Natural killer cell (primary cell): Measurements from ENCODE around the gene FXN. TPM values are rescaled to one million over a fixed set of nuclear protein-coding genes. Genes with fewer than 3 reads are reported as not detected.
"Not testable (repeated sequence)": the region's sequence is repeated elsewhere in the genome, so short reads cannot be mapped to it uniquely, and the experiment has no call there.

Experiments
- ATAC-seq, 3 donors: fragments of 150-1000 bp in 2 of 3; fragments of 200-7000 bp in 1 of 3; cut with Tn5 transposase; 1 replicate in 1 of 3; 2 replicates in 2 of 3; pipeline ENCODE4 v1.10.0; 2021; ENCODE audit warnings: mild to moderate bottlenecking in 2 of 3, moderate library complexity in 2 of 3
- DNase-seq, 2 donors: peaks; one replicate each; pipeline versions ENCODE4 v3.0.0 to v3.0.0-alpha.2; 2013 to 2021; ENCODE audit warnings: mixed read lengths in 1 of 2
- H3K27ac ChIP-seq: one replicate; pipeline ENCODE4 v1.5.1; 2013; ENCODE audit warnings: mild to moderate bottlenecking, low read length
- H3K27me3 ChIP-seq: one replicate; pipeline ENCODE4 v1.6.1; 2013; ENCODE audit warnings: low read length; ENCODE audit not compliant: control insufficient read depth, insufficient read depth
- H3K36me3 ChIP-seq: one replicate; pipeline ENCODE4 v1.6.1; 2013; ENCODE audit warnings: low read length; ENCODE audit not compliant: control insufficient read depth, insufficient read depth
- H3K4me1 ChIP-seq: one replicate; pipeline ENCODE4 v1.6.1; 2013; ENCODE audit warnings: low read length; ENCODE audit not compliant: control insufficient read depth, insufficient read depth
- H3K4me3 ChIP-seq: one replicate; pipeline ENCODE4 v1.5.1; 2013; ENCODE audit warnings: low read length
- H3K9me3 ChIP-seq: one replicate; pipeline ENCODE4 v1.6.1; 2013; ENCODE audit warnings: low read length; ENCODE audit not compliant: control insufficient read depth, insufficient read depth
- H3K27ac Mint-ChIP-seq, 2 donors: one replicate each; pipeline ENCODE4 v1.8.0; 2022; ENCODE audit warnings: mild to moderate bottlenecking in 2 of 2, mixed read lengths in 2 of 2, moderate library complexity in 1 of 2
- H3K27me3 Mint-ChIP-seq, 2 donors: one replicate each; pipeline ENCODE4 v1.8.0; 2022; ENCODE audit warnings: low read depth in 2 of 2, mixed read lengths in 2 of 2
- H3K36me3 Mint-ChIP-seq: one replicate; pipeline ENCODE4 v1.8.0; 2022; ENCODE audit warnings: mixed read lengths
- H3K4me1 Mint-ChIP-seq, 2 donors: one replicate each; pipeline ENCODE4 v1.8.0; 2022; ENCODE audit warnings: mixed read lengths in 2 of 2
- H3K4me3 Mint-ChIP-seq: one replicate; pipeline ENCODE4 v1.8.0; 2022; ENCODE audit warnings: mild to moderate bottlenecking, moderate library complexity, mixed read lengths
- H3K9me3 Mint-ChIP-seq, 2 donors: one replicate each; pipeline ENCODE4 v1.8.0; 2022; ENCODE audit warnings: mixed read lengths in 2 of 2
- CTCF ChIP-seq: fragments of 200-600 bp; IDR thresholded peaks from one replicate; pipeline ENCODE4 v1.8.0; 2022; ENCODE audit warnings: antibody characterized with exemption
- WGBS: methylation state at CpG from one replicate; pipeline ENCODE4 v1.1.7; 2013; ENCODE audit warnings: missing lambda C conversion rate; ENCODE audit not compliant: insufficient coverage; 5-methylcytosine and 5-hydroxymethylcytosine counted together
- intact Hi-C: fragments of 100-400 bp; cut with micrococcal nuclease; formaldehyde crosslinking; loops from one replicate; pipeline ENCODE4 v1.14.2; 2022
- total RNA-seq, 4 donors: library from RNA; stranded (reverse); fragments of 120-200 nt in 1 of 4; gene quantifications; one replicate each; pipeline versions ENCODE4 v1.2.3 to v1.2.4, GENCODE V29; 2013 to 2022

The FXN gene
- total RNA-seq, 3 donors from 2014 or later (not counting 1 experiment from before 2014, with no cell fraction given), result 11.5 to 19.4 (median 18.9) TPM

GRCh38 chr9:69097923-69098593, 62.5 kb downstream of the FXN start:
- H3K36me3 Mint-ChIP-seq, result no peaks in the 10 kb centered on the region
- no peak for TF ChIP-seq CTCF
- Histone ChIP-seq H3K4me1 (no peaks in the 10 kb centered on the region), H3K27me3 (no peaks in the 10 kb centered on the region), H3K9me3 (no peaks in the 10 kb centered on the region), H3K36me3 (no peaks in the 10 kb centered on the region), H3K4me3 (no peak overlapping the region), H3K27ac (no peak overlapping the region)
- DNase-seq (no peak), ATAC-seq (no peak)
- H3K9me3 Mint-ChIP-seq, result no peaks in the 10 kb centered on the region
- 100% methylated on average over 2 of the region's 5 CpGs for WGBS
- intact Hi-C loops, result no loop called here
- no peaks in the 10 kb centered on the region for H3K4me1 Mint-ChIP-seq
- no peaks in the 10 kb centered on the region for H3K27me3 Mint-ChIP-seq
- H3K4me3 Mint-ChIP-seq, result no peak overlapping the region
- H3K27ac Mint-ChIP-seq, result no peak overlapping the region

- H3K4me3 Mint-ChIP-seq, H3K27me3 Mint-ChIP-seq, H3K36me3 Mint-ChIP-seq, H3K27ac ChIP-seq, intact Hi-C loops, H3K36me3 ChIP-seq, H3K27me3 ChIP-seq, H3K9me3 ChIP-seq, H3K4me3 ChIP-seq, ATAC-seq, H3K4me1 ChIP-seq, H3K27ac Mint-ChIP-seq, DNase-seq, H3K9me3 Mint-ChIP-seq, H3K4me1 Mint-ChIP-seq: not testable (repeated sequence)
- 100% methylated on average over 2 of the region's 7 CpGs for WGBS
These were observed 67.9 kb downstream of the FXN start for GRCh38 chr9:69103348-69103996.

- Mint-ChIP-seq H3K9me3 (no peaks in the 10 kb centered on the region), H3K27me3 (no peaks in the 10 kb centered on the region), H3K27ac (no peak overlapping the region), H3K36me3 (no peaks in the 10 kb centered on the region), H3K4me3 (no peak overlapping the region), H3K4me1 (no peaks in the 10 kb centered on the region)
- intact Hi-C loops, result no loop called here
- Histone ChIP-seq H3K36me3 (no peaks in the 10 kb centered on the region), H3K9me3 (no peaks in the 10 kb centered on the region), H3K4me3 (no peak overlapping the region), H3K4me1 (no peaks in the 10 kb centered on the region), H3K27me3 (no peaks in the 10 kb centered on the region), H3K27ac (no peak overlapping the region)
- no peak for ATAC-seq
- DNase-seq, result no peak
- no peak for TF ChIP-seq CTCF
- 83% methylated on average over 1 of the region's 2 CpGs for WGBS
These were observed 69.4 kb downstream of the FXN start for GRCh38 chr9:69104830-69105527.

- Histone ChIP-seq H3K36me3 (no peaks in the 10 kb centered on the region), H3K27ac (no peak overlapping the region), H3K9me3 (no peaks in the 10 kb centered on the region), H3K27me3 (no peaks in the 10 kb centered on the region), H3K4me1 (no peaks in the 10 kb centered on the region), H3K4me3 (no peak overlapping the region)
- no peak for ATAC-seq
- WGBS, result 100% methylated on average over 2 of the region's 3 CpGs
- no peaks in the 10 kb centered on the region for H3K9me3 Mint-ChIP-seq
- H3K27me3 Mint-ChIP-seq, result no peaks in the 10 kb centered on the region
- no peak for DNase-seq
- no peak for TF ChIP-seq CTCF
- no peak overlapping the region for H3K27ac Mint-ChIP-seq
- no peak overlapping the region for H3K4me3 Mint-ChIP-seq
- intact Hi-C loops, result no loop called here
- H3K4me1 Mint-ChIP-seq, result no peaks in the 10 kb centered on the region
- H3K36me3 Mint-ChIP-seq, result no peaks in the 10 kb centered on the region
These were observed 72.2 kb downstream of the FXN start for GRCh38 chr9:69107771-69108170.

- WGBS, result 96% methylated on average over 14 of the region's 14 CpGs
- not testable (repeated sequence) for DNase-seq
These were observed 73.2 kb downstream of the FXN start for GRCh38 chr9:69108706-69109105.

More at GRCh38 chr9:69108706-69109105, 73.2 kb downstream of the FXN start:
- H3K27me3 Mint-ChIP-seq, intact Hi-C loops, ATAC-seq, H3K4me3 Mint-ChIP-seq, H3K4me1 ChIP-seq, H3K36me3 ChIP-seq, H3K4me1 Mint-ChIP-seq, H3K4me3 ChIP-seq, H3K9me3 Mint-ChIP-seq, H3K36me3 Mint-ChIP-seq, H3K27ac Mint-ChIP-seq, H3K9me3 ChIP-seq, H3K27me3 ChIP-seq, H3K27ac ChIP-seq: not testable (repeated sequence)
